ENCODE data around the gene SPRED2.

SPRED2 gene

GRCh38 chr2:65357095-65357958 lies 75.1 kb downstream of the SPRED2 start:
- POLR2A ChIA-PET = no interaction called here
- 98% methylated on average over 6 of the region's 9 CpGs for WGBS (ENCODE audit: insufficient coverage)
- H3K4me3 ChIP-seq (ENCODE audit: control insufficient read depth in 1 of 7, extremely low read depth in 1 of 7, insufficient read depth in 4 of 7, low read depth in 2 of 7, low read length in 6 of 7) = no peak overlapping the region
- H3K4me1 ChIP-seq (ENCODE audit: control extremely low read depth in 1 of 4, control insufficient read depth in 4 of 4, insufficient read depth in 4 of 4, low read length in 3 of 4) = peaks cover 5 to 46% (median 11%) of the 10 kb centered on the region in 4 experiments
- H3K27ac ChIP-seq (ENCODE audit: insufficient read depth in 1 of 2, low read depth in 1 of 2, low read length in 2 of 2, poor library complexity in 1 of 2, severe bottlenecking in 2 of 2) = no peak overlapping the region
- no peaks in the 10 kb centered on the region for H3K27me3 ChIP-seq (replicated peaks in 2 of 5; ENCODE audit: control insufficient read depth in 4 of 5, insufficient read depth in 5 of 5, low read length in 4 of 5)
- CTCF ChIA-PET = interaction anchor here (1.0 to 2.1 kb wide), 2 partner anchors 9 to 20 kb away, joined by 3 to 5 read pairs; no protein-coding TSS in a partner anchor
- H3K9me3 ChIP-seq (ENCODE audit: control extremely low read depth in 1 of 5, control insufficient read depth in 4 of 5, insufficient read depth in 2 of 5, low read depth in 1 of 5, low read length in 4 of 5) = no peaks in the 10 kb centered on the region
- no peaks in the 10 kb centered on the region for H3K36me3 ChIP-seq (ENCODE audit: control insufficient read depth in 4 of 4, insufficient read depth in 4 of 4, low read length in 3 of 4)
- DNase-seq = no peak

- ChIA-PET CTCF (interaction anchor here (1.3 kb wide), 1 partner anchor 16 kb away, joined by 3 read pairs; no protein-coding TSS in a partner anchor), POLR2A (no interaction called here)
- no peaks in the 10 kb centered on the region for H3K9me3 ChIP-seq (ENCODE audit: control extremely low read depth in 1 of 5, control insufficient read depth in 4 of 5, insufficient read depth in 2 of 5, low read depth in 1 of 5, low read length in 4 of 5)
- peaks cover 5 to 55% (median 20%) of the 10 kb centered on the region in 4 experiments for H3K4me1 ChIP-seq (ENCODE audit: control extremely low read depth in 1 of 4, control insufficient read depth in 4 of 4, insufficient read depth in 4 of 4, low read length in 3 of 4)
- 94% methylated on average over 6 of the region's 9 CpGs for WGBS (ENCODE audit: insufficient coverage)
- no peak overlapping the region for H3K4me3 ChIP-seq (ENCODE audit: control insufficient read depth in 1 of 7, extremely low read depth in 1 of 7, insufficient read depth in 4 of 7, low read depth in 2 of 7, low read length in 6 of 7)
- peak in 2 of 3 donors; percentile 34 to 48 for DNase-seq
- H3K27me3 ChIP-seq (replicated peaks in 2 of 5; ENCODE audit: control insufficient read depth in 4 of 5, insufficient read depth in 5 of 5, low read length in 4 of 5) = no peaks in the 10 kb centered on the region
- no peaks in the 10 kb centered on the region for H3K36me3 ChIP-seq (ENCODE audit: control insufficient read depth in 4 of 4, insufficient read depth in 4 of 4, low read length in 3 of 4)
- no peak overlapping the region for H3K27ac ChIP-seq (ENCODE audit: insufficient read depth in 1 of 2, low read depth in 1 of 2, low read length in 2 of 2, poor library complexity in 1 of 2, severe bottlenecking in 2 of 2)
Observed at GRCh38 chr2:65355186-65355831, 77.1 kb downstream of the SPRED2 start.

- Histone ChIP-seq H3K9me3 (ENCODE audit: control extremely low read depth in 1 of 5, control insufficient read depth in 4 of 5, insufficient read depth in 2 of 5, low read depth in 1 of 5, low read length in 4 of 5) (no peaks in the 10 kb centered on the region), H3K27ac (ENCODE audit: insufficient read depth in 1 of 2, low read depth in 1 of 2, low read length in 2 of 2, poor library complexity in 1 of 2, severe bottlenecking in 2 of 2) (no peak overlapping the region), H3K27me3 (replicated peaks in 2 of 5; ENCODE audit: control insufficient read depth in 4 of 5, insufficient read depth in 5 of 5, low read length in 4 of 5) (no peaks in the 10 kb centered on the region), H3K36me3 (ENCODE audit: control insufficient read depth in 4 of 4, insufficient read depth in 4 of 4, low read length in 3 of 4) (no peaks in the 10 kb centered on the region), H3K4me1 (ENCODE audit: control extremely low read depth in 1 of 4, control insufficient read depth in 4 of 4, insufficient read depth in 4 of 4, low read length in 3 of 4) (peaks cover 7 to 57% (median 25%) of the 10 kb centered on the region in 4 experiments), H3K4me3 (ENCODE audit: control insufficient read depth in 1 of 7, extremely low read depth in 1 of 7, insufficient read depth in 4 of 7, low read depth in 2 of 7, low read length in 6 of 7) (no peak overlapping the region)
- ChIA-PET POLR2A (no interaction called here), CTCF (interaction anchor here (0.8 to 1.3 kb wide), 2 partner anchors 17 to 52 kb away, joined by 3 read pairs; no protein-coding TSS in a partner anchor)
- 94% methylated on average over 2 of the region's 3 CpGs for WGBS (ENCODE audit: insufficient coverage)
- no peak for DNase-seq
Observed at GRCh38 chr2:65354773-65355172, 77.6 kb downstream of the SPRED2 start.

- DNase-seq = no peak
- no peaks in the 10 kb centered on the region for H3K36me3 ChIP-seq (ENCODE audit: control insufficient read depth in 4 of 4, insufficient read depth in 4 of 4, low read length in 3 of 4)
- POLR2A ChIA-PET = no interaction called here
- H3K27me3 ChIP-seq (replicated peaks in 2 of 5; ENCODE audit: control insufficient read depth in 4 of 5, insufficient read depth in 5 of 5, low read length in 4 of 5) = no peaks in the 10 kb centered on the region
- CTCF ChIA-PET = interaction anchor here (0.8 to 1.8 kb wide), 2 partner anchors 19 to 51 kb away, joined by 3 to 7 read pairs; no protein-coding TSS in a partner anchor
- no peaks in the 10 kb centered on the region for H3K9me3 ChIP-seq (ENCODE audit: control extremely low read depth in 1 of 5, control insufficient read depth in 4 of 5, insufficient read depth in 2 of 5, low read depth in 1 of 5, low read length in 4 of 5)
- H3K27ac ChIP-seq (ENCODE audit: insufficient read depth in 1 of 2, low read depth in 1 of 2, low read length in 2 of 2, poor library complexity in 1 of 2, severe bottlenecking in 2 of 2) = no peak overlapping the region
- no peak overlapping the region for H3K4me3 ChIP-seq (ENCODE audit: control insufficient read depth in 1 of 7, extremely low read depth in 1 of 7, insufficient read depth in 4 of 7, low read depth in 2 of 7, low read length in 6 of 7)
- WGBS (ENCODE audit: insufficient coverage) = 87% methylated on average over 5 of the region's 5 CpGs
- peaks cover 12 to 57% (median 30%) of the 10 kb centered on the region in 4 experiments for H3K4me1 ChIP-seq (ENCODE audit: control extremely low read depth in 1 of 4, control insufficient read depth in 4 of 4, insufficient read depth in 4 of 4, low read length in 3 of 4)
Observed at GRCh38 chr2:65353927-65354326, 78.5 kb downstream of the SPRED2 start.

- CTCF ChIA-PET = interaction anchor here (1.0 to 1.8 kb wide), 2 partner anchors 9 to 20 kb away, joined by 3 to 7 read pairs; no protein-coding TSS in a partner anchor
- DNase-seq = no peak
- POLR2A ChIA-PET = interaction anchor here (0.5 to 0.6 kb wide), 2 partner anchors 13 to 131 kb away, joined by 3 read pairs; no protein-coding TSS in a partner anchor
- Histone ChIP-seq H3K36me3 (ENCODE audit: control insufficient read depth in 4 of 4, insufficient read depth in 4 of 4, low read length in 3 of 4) (no peaks in the 10 kb centered on the region), H3K9me3 (ENCODE audit: control extremely low read depth in 1 of 5, control insufficient read depth in 4 of 5, insufficient read depth in 2 of 5, low read depth in 1 of 5, low read length in 4 of 5) (no peaks in the 10 kb centered on the region), H3K27ac (ENCODE audit: insufficient read depth in 1 of 2, low read depth in 1 of 2, low read length in 2 of 2, poor library complexity in 1 of 2, severe bottlenecking in 2 of 2) (no peak overlapping the region), H3K4me3 (ENCODE audit: control insufficient read depth in 1 of 7, extremely low read depth in 1 of 7, insufficient read depth in 4 of 7, low read depth in 2 of 7, low read length in 6 of 7) (no peak overlapping the region), H3K27me3 (replicated peaks in 2 of 5; ENCODE audit: control insufficient read depth in 4 of 5, insufficient read depth in 5 of 5, low read length in 4 of 5) (no peaks in the 10 kb centered on the region), H3K4me1 (ENCODE audit: control extremely low read depth in 1 of 4, control insufficient read depth in 4 of 4, insufficient read depth in 4 of 4, low read length in 3 of 4) (peaks cover 12 to 48% (median 30%) of the 10 kb centered on the region in 4 experiments)
- WGBS (ENCODE audit: insufficient coverage) = 100% methylated on average over 2 of the region's 4 CpGs
Observed at GRCh38 chr2:65353046-65353445, 79.4 kb downstream of the SPRED2 start.

GRCh38 chr2:65351948-65352595 lies 80.3 kb downstream of the SPRED2 start:
- Histone ChIP-seq H3K4me3 (ENCODE audit: control insufficient read depth in 1 of 7, extremely low read depth in 1 of 7, insufficient read depth in 4 of 7, low read depth in 2 of 7, low read length in 6 of 7) (no peak overlapping the region), H3K27ac (ENCODE audit: insufficient read depth in 1 of 2, low read depth in 1 of 2, low read length in 2 of 2, poor library complexity in 1 of 2, severe bottlenecking in 2 of 2) (no peak overlapping the region), H3K4me1 (ENCODE audit: control extremely low read depth in 1 of 4, control insufficient read depth in 4 of 4, insufficient read depth in 4 of 4, low read length in 3 of 4) (peaks cover 8 to 39% (median 30%) of the 10 kb centered on the region in 4 experiments), H3K36me3 (ENCODE audit: control insufficient read depth in 4 of 4, insufficient read depth in 4 of 4, low read length in 3 of 4) (no peaks in the 10 kb centered on the region), H3K9me3 (ENCODE audit: control extremely low read depth in 1 of 5, control insufficient read depth in 4 of 5, insufficient read depth in 2 of 5, low read depth in 1 of 5, low read length in 4 of 5) (no peaks in the 10 kb centered on the region), H3K27me3 (replicated peaks in 2 of 5; ENCODE audit: control insufficient read depth in 4 of 5, insufficient read depth in 5 of 5, low read length in 4 of 5) (no peaks in the 10 kb centered on the region)
- ChIA-PET POLR2A (interaction anchor here (0.5 to 0.6 kb wide), 2 partner anchors 14 to 130 kb away, joined by 3 read pairs; no protein-coding TSS in a partner anchor), CTCF (interaction anchor here (0.7 to 2.2 kb wide), 6 partner anchors 12 to 82 kb away, joined by 3 to 7 read pairs (median 4); no protein-coding TSS in a partner anchor)
- WGBS (ENCODE audit: insufficient coverage) = 100% methylated on average over 7 of the region's 9 CpGs
- no peak for DNase-seq

Measured in common myeloid progenitor, CD34-positive (primary cell).